ENCODE measurements around the gene GLYATL1B.

Gene GLYATL1B

DNA sequence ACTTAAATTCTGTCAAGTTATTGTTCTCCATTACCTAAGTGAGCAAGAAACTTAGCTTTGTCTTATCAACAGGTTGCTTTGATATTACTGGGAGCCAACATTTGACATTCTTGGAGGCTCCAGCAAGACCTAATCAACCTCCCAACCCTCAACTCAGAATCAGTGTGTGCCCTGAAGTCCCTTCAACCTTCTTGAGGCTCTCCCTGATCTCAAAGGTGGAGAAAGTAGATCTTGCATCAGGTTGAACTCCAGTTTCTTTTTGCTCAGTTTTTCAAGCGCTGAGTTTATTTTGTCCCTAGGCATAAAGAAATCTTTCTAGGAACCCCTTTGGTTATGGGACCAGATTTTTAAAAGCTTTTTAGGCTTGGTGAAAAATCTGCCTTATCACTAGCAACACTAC, 58.0 kb downstream of the GLYATL1B start:
- DNase-seq (ENCODE audit: low read depth in 1 of 2, low spot score in 1 of 2) = no peak
